GM19395 (cell line): ENCODE measurements around the gene GPR108.
"Not testable (repeated sequence)": the region's sequence is repeated elsewhere in the genome, so short reads cannot be mapped to it uniquely, and the experiment has no call there.

Experiments used
- ATAC-seq: cut with Tn5 transposase; IDR thresholded peaks from one replicate; pipeline ENCODE4 v1.9.1; 2021; ENCODE audit warnings: mild to moderate bottlenecking, moderate library complexity; ENCODE audit not compliant: unreplicated experiment

The GPR108 gene

DNA sequence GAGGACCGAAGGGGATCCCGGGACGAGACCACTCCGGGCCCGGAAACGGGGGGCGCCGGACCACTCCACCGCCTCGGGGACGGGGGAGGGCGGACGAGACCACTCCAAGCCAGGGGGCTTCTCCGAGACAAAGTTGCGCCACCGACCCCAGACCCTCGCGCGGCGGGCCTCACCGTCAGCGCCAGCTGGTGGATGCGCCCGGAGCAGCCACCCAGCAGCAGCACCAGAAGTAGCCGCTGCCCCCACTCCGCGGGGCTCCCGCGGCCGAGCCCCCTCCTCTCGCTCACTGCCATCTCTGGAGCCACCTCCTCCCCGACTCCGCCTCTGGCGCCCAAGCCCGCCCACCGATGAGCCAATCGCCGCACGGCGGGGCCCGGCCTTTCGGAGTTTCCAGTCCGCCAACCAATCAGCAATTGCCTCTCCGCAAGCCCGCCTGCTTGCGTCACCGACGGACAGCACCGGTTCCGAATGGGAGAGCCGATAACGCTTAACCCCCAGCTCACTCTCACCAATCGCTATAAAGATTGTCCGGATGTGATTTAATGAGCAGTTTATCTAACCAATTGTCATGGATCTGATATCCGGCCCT lies at the start of gene GPR108:
Gene GPR108 (minus strand): TSS at position 297 of the 589 bp plus-strand sequence. CDS start 4 bp downstream, at position 293.
- ATAC-seq, result peak; percentile 67

DNA sequence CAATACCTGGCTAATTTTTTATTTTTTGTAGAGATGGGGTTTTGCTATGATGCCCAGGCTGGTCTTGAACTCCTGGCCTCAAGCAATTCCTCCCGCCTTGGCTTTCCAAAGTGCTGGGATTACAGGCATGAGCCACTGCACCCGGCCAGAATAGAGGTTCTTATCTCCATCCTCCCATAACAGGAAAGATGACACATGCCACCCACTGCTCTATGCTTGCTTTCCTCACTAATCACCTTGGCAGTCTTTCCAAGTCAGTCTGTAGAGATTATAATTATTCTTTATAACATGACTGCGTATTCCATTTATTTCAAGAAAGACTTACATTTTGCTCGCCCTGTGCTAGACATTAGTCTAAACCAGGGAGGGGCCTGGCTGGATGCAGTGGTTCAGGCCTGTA lies 41.8 kb upstream of the GPR108 start:
- no peak for ATAC-seq

DNA sequence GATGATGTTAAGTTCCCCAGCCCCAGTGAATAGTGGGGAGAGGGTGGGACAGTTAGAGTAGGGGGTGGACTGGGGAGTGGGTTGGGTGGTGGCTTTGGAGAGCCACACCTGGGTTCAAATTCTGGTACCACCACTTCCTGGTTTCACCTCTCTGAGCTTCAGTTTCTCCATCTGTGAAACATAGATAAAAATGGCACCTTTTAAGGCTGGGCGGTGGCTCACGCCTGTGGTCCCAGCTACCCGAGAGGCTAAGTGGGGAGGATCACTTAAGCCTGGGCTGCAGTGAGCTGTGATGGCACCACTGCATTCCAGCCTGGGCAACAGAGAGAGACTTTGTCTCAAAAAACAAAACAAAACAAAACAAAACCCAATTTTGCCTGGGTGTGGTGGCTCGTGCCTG lies 41.0 kb upstream of the GPR108 start:
- no peak for ATAC-seq

DNA sequence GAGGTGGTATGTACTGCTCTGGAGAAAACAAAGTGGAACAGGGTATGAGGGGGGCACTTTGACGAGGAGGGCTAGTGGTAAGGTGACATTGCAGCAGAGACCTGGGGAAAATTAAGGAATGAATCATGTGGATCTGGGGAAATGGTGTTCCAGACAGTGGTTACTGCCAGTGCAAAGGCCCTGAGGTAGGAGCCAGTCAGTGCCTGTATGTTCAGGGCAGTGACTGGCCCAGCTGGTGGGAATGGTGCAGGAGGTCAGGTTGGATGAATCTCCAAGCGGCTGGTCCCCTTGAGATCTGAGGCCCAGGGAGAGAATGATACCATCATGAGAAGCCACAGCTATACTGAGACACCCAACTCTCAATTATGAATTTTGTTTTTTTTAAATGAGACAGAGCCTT lies 40.1 kb upstream of the GPR108 start:
- no peak for ATAC-seq

DNA sequence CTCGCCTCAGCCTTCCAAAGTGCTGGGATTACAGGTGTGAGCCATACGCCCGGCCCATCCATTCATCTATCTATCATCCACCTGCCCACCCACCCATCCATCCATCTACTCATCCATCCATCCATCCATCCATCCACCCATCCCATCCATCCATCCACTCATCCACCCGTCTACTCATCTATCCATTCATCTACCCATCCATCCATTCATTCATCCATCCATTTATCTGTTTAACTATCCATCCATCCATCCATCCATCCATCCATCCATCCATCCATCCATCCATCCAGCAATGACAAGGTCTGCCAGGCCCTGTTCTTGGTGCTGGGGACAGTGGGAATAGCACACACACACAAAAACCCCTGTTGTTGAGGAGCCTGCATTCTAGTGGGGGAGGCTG lies 39.6 kb upstream of the GPR108 start:
- ATAC-seq, result no peak

DNA sequence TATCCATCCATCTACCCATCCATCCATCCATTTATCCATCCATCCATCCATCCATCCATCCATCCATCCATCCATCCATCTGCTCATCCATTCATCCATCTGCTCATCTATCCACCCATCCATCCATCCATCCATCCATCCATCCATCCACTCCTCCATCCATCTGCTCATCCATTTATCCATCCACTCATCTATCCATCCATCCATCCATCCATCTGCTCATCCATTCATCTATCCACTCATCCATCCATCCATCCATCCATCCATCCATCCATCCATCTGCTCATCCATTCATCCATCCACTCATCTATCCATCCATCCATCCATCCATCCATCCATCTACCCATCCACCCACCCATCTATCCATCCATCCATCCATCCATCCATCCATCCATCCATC lies 38.7 kb upstream of the GPR108 start:
- not testable (repeated sequence) for ATAC-seq

DNA sequence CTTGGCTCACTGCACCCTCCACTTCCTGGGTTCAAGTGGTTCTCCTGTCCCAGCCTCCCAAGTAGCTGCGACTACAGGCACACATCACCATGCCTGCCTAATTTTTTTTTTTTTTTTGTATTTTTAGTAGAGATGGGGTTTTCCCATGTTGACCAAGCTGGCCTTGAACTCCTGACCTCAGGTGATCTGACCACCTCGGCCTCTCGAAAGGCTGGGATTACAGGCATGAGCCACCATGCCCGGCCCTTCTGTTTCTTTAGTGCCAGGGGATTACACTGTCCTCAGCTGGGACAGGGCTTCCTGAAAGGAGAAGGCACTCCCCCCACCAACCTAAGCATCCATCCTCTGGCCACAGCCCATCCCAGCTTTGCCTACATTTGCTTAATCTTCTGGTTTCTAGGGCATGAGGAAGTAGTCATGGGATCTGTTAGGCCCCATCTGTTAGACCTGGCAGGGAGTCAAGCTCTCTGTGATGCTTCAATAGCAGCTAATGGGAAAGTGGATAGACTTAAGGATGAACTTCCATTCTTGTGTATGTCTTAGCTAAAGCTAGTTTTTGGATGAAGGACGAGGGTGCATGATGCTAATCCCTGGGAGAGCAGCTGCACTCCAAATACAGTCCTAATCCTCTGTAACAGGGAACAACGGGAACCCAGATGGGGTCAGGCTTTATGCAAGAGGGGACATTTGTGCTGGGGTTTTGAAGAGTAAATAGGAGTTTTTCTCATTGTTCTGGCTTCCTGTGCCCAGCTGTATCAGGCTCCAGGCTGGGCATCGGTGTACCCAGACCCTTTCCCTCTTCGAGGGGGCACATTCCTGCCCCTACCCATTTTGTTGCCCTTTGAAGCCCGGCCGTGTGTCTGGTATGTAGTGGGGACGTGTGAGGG lies 37.7 kb upstream of the GPR108 start:
- no peak for ATAC-seq

DNA sequence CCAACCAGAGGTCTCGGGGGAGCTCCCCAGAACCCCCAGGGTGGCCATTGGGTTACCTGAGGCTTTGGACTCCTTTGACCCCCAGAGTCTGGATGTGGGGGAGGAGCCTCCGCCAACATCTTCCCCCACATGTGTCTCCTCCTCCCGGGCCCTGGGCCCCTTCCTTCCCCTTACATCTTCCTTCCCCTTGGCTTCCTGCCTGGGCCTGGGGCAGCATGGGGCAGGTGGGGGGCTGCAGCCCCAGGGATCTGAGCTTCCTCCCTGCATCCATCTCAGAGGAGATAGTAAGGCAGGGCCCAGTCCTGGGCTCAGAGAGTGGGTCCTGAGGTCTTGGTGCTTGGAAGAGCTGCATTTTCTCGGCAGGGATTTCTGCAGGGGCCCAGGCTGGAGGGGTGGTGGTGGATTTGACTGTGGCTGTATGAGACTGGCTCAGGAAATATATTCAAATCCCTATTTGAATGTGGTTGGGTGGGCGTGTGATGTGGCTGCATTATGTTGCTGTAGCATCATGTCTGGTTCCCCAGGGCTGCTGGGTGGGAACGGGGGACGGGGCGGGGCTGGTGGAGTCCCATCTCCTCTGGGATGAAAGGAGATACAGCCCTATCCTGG lies 36.0 kb upstream of the GPR108 start:
- ATAC-seq, result no peak

DNA sequence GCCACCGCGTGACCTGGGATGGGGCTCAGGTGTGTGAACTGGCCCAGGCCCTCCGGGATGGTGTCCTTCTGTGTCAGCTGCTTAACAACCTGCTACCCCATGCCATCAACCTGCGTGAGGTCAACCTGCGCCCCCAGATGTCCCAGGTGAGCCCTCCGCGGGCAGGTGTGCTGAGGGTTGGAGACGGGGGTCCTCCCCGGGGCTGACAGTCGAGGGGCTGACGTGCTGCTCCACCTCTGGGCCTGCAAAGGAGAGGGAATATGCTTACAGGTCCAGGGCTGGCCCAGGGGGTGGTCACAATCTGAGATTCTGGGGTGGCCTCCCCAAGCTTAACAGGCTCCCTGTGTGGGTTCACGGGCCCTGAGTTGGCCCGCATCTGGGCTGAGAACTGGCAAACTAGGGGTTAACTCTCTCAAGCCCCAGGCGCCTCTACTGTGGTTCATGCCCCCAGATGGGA lies 35.5 kb upstream of the GPR108 start:
- ATAC-seq, result no peak

DNA sequence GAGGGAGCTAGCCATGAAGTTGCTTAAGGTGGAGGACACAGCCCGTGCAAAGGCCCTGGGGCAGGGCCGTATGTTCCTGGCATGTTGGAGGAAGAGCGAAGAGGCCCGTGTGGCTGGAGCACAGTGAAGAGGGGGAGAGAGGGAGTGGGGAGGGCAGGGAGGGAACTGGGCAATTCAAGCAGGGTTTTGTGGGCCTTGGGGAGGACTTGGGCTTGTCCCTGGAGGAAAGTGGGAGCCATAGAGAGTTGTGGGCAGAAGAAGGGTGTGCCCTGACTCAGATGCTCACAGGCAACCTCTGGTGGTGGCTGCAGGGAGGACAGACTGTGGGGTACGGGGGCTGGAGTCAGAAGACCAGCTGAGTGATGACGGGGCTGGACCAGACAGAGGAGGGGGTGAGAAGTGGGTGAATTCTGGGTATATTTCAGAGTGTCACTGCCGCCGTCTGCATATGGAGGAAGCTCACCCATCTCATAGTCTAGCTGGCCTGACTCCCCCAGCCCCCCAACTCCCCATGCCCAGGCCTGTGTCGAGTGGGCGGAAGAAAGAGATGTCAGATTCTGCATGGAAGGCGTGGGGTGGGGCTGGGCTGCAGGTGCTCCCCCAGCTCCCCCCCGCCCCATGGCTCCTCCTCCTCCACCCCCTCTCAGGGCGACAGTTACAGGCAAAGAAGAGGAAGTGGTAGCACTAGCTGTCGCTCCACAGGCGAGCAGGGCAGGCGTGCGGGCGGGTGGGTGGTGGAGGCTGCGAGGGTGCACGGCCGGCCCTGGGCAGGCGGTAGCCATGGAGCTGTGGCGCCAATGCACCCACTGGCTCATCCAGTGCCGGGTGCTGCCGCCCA lies 34.9 kb upstream of the GPR108 start, which contains the start of gene VAV1:
Gene VAV1 (plus strand): TSS at position 681 of the 838 bp plus-strand sequence. CDS start 100 bp downstream, at position 781.
- no peak for ATAC-seq

DNA sequence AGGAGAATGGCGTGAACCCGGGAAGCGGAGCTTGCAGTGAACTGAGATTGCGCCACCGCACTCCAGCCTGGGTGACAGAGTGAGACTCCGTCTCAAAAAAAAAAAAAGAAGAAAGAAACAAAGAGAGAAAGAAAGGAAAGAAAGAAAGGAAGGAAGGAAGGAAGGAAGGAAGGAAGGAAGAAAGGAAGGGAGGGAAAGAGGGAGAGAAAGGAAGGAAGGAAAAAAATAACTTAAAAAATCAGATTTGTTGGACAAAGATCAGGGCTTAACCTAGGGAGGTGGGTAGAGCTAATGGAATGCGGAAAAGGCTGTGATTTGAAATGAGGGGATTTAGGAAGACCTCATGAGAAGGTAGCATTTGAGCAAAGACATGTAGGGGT lies 34.3 kb upstream of the GPR108 start:
- ATAC-seq, result not testable (repeated sequence)

DNA sequence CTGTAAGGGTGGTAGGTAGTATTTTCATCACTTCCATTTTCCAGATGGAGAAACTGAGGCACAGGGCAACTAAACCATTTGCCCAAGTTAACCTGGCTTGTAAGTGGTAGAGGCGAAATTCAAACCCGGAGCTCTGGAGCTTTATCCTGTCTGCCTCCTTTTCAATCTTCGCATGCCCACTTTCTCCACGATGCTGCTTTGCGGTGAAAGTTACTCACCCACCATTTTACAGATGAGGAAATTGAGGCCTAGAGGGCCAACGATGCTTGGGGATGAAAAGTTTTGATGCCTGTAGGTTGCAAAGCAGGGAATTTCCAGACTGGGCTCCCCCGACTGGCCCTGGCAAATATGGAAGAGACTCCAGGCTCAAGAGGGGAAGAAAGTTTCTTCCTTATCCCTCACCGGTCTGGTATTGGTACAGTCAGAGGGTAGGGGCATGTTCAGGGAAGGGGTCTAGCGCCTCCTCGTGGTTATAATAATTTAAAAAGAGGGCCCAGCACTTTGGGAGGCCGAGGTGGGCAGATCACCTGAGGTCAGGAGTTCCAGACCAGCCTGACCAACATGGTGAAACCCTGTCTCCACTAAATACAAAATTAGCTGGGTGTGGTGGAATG lies 31.7 kb upstream of the GPR108 start:
- ATAC-seq, result no peak

DNA sequence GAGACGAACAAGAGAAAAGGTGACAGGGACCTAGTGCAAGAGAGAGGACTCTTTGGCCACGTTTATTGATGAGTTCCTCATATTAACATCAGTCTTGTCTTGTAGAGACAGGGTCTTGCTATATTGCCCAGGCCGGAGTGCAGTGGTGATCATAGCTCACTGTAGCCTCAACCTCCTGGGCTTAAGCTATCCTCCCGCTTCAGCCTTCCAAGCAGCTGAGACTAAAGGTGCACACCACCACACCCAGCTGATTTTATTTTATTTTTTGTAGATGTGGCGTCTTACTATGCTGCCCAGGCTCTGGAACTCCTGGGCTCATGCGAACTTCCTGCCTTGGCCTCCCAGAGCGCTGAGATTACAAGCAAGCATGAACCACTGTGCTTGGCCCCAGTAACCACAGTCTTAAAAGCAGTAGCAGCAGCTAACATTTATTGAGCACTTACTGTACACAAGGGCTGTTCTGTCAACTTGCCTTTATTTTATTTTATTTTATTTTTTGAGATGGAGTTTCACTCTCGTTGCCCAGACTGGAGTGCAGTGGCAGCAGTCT lies 30.9 kb upstream of the GPR108 start:
- ATAC-seq, result no peak

DNA sequence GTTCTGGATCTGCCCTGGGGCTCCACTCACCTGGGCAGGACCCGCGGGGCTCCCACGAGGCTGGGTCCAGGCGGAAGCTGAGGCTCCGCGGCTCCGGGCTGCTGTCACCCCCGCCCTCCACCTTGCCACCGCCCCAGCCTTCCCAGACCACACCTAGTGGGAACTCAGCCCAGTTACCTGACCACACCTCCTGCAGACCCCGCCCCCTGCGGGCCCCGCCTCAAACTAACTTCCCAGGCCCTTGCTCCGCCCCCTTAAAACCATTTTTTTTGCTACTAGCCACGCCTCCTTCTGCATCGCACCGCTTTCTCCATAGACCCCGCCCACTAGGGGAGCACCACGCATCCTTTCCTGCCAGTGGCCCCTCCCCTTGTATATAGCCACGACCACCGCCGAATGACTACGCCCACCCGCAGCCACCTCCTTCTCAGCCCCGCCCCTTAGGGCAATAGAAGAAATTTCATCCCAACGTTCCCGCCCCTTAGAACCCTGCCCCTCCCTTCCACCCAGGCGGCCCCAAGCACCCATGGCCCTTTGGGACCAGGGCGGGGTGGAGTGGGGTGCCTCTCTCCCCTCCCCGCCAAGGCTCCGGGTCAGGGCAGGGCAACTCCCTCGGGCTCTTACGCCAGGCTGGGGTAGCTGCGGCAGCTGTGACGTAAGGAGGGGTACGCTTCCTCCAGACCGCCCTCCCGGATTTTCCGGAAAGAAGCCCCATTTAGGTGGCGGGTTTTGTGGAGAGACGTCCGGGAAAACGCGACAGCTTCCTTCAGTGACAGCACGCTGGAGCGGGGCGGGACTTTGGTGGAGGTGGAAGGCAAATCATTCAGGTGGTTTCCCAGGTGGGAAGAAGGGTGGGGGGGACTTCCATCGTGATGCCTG lies 30.2 kb upstream of the GPR108 start, which contains the start of gene SH2D3A:
Gene SH2D3A (minus strand): TSS at position 79 of the 879 bp plus-strand sequence. CDS start 3,687 bp downstream, outside the sequence.
- ATAC-seq, result peak; percentile 64

DNA sequence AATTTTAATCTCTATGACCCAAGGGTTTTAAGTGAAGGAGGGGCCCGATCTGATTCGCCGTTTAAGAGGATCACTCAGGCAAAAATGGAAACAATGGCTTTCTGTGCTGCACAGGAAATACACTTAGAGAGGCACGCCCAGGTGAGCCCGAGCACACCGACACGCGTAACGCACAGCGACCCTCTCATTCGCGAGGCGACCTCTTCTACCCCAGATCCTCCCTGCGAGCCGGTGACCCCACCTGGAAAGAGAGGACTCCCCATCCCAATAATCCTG lies 29.6 kb upstream of the GPR108 start:
- ATAC-seq, result peak; percentile 38

DNA sequence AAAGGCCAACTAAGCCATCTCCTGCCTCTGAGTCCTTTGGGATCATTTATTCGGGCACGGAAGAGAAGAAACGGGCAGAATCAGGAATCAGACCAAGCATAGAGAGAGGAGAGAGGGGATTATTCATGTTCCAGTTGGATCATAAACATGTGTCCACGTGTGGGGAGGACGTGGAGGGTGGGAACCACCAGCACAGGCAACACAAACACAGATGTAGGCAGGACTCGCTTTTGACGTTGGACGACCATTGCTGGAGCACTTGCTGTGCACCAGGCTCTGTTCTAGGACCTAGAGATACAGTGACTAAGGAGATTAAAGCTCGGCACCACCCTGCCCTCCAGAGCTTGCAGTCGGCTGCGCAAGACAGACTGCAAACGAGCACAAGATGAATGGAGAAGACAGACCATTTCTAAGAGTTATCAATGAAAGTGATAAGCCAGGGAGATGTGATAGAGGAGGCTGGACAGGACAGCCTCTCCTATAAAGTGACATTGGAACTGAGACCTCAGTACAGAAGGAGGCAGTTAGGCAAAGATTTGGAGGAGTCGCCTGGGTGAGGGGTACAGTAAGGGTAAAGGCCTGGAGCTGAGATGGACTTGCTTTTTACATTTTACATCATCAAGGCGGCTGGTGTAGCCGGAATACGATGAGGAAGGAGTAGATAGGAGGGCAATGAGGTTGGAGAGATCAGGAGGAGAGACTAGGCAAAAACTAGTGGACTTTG lies 29.1 kb upstream of the GPR108 start:
- no peak for ATAC-seq

DNA sequence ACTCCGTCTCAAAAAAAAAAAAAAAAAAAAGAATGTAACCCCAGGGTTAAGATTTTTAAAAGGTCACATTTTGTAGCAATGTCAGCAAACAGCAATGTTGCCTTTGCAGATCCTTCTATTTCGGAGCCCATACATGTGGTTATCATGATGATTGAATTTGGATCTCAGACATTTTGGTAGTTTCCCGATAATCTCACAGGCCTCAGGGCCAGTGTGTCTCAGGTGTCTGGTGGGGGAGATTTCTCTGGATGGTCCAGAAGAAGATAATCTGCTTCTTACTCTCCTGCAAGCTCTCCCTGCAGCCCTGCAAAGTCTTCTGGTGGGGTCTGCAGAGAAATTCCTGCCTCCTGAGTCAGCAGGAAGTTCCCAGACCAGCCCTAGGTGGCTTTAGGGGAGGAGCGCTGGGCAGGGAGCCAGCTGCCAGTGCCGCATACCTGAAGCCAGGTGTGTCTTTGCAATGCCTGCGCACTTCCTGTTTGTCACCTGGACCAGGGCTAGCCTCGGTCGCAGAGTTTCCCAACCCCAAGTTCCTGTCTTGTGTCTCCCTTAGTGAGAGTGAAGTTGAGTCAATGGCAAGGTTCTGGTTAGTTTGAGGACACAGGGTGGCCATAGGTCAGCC lies 28.5 kb upstream of the GPR108 start:
- no peak for ATAC-seq

DNA sequence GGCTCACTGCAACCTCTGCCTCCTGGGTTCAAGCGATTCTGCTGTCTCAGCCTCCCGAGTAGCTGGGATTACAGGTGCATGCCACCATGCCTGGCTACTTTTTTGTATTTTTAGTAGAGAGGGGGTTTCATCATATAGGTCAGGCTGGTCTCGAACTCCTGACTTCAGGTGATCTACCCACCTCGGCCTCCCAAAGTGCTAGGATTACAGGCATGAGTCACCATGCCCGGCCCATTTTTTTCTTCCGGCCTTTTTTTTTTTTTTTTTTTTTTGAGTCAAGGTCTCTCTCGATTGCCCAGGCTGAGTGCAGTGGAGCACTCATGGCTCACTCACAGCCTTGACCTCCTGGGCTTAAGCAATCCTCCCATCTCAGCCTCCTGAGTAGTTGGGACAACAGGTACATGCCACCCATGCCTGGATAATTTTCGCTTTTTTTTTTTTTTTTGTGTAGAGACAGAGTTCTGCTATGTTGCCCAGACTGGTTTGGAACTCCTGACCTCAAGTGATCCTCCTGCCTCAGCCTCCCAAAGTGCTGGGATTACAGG lies 24.9 kb upstream of the GPR108 start:
- ATAC-seq, result not testable (repeated sequence)
